ENCODE results near the gene RBFOX2.

GRCh38 chr22:35824256-35824655, 204.4 kb downstream of the RBFOX2 start:
- TF ChIP-seq SIN3A (IDR thresholded peaks at IDR 0.05; ENCODE audit: borderline replicate concordance, low read depth, low read length) (no peak), CTCF (IDR thresholded peaks at IDR 0.05) (no peak), USF1 (IDR thresholded peaks at IDR 0.05; ENCODE audit: borderline replicate concordance, low read depth) (no peak), USF2 (IDR thresholded peaks at IDR 0.05; ENCODE audit: borderline replicate concordance, low read depth, low read length) (no peak), RFX5 (IDR thresholded peaks at IDR 0.05; ENCODE audit: low read length) (no peak), FOXM1 (IDR thresholded peaks at IDR 0.05; ENCODE audit: low read depth) (no peak), PBX3 (IDR thresholded peaks at IDR 0.05) (no peak), CHD2 (IDR thresholded peaks at IDR 0.05; ENCODE audit: low read length, partially characterized antibody) (no peak), REST (IDR thresholded peaks at IDR 0.05; ENCODE audit: low read depth, low read length) (no peak), MAX (IDR thresholded peaks at IDR 0.05; ENCODE audit: low read depth) (no peak), RAD21 (IDR thresholded peaks at IDR 0.05; ENCODE audit: low read length) (no peak), EZH2phosphoT487 (IDR thresholded peaks at IDR 0.05; ENCODE audit: borderline replicate concordance, low read depth) (no peak), FOXJ3 (CRISPR knock-in tag; IDR thresholded peaks at IDR 0.05) (no peak)
